Bronchial epithelial cell (primary cell): Measurements from ENCODE around the gene CXXC5. TPM values are rescaled to one million over a fixed set of nuclear protein-coding genes. Genes with fewer than 3 reads are reported as not detected.
"Not testable (repeated sequence)": the region's sequence is repeated elsewhere in the genome, so short reads cannot be mapped to it uniquely, and the experiment has no call there.

Source experiments
- DNase-seq: peaks from one replicate; pipeline ENCODE4 v3.0.0-alpha.2; 2010; ENCODE audit warnings: low read depth
- FAIRE-seq: peaks from 2 replicates; lab custom pipeline; 2011; peaks lifted over from hg19 to GRCh38; lab: Jason Lieb, UNC
- H3K27me3 ChIP-seq: 2 replicates; pipeline ENCODE4 v1.5.1; 2011; ENCODE audit warnings: low read length; ENCODE audit not compliant: control insufficient read depth, insufficient read depth
- H3K36me3 ChIP-seq: 2 replicates; pipeline ENCODE4 v1.5.1; 2011; ENCODE audit warnings: low read length; ENCODE audit not compliant: control insufficient read depth, insufficient read depth
- H3K4me3 ChIP-seq: 2 replicates; pipeline ENCODE4 v1.5.1; 2011; ENCODE audit warnings: mild to moderate bottlenecking, low read depth, low read length, control low read depth
- total RNA-seq: library from RNA; depleted of rRNA; stranded (reverse); fragments of >200 nt; gene quantifications from 2 replicates; pipeline ENCODE4 v1.2.1, GENCODE V29; 2014
- TF ChIP-seq, protein P1 (sequence below): IDR thresholded peaks from 2 replicates; pipeline ENCODE4 v1.5.1; 2011; ENCODE audit warnings: mild to moderate bottlenecking, moderate library complexity, low read length, control low read depth, inconsistent platforms; ENCODE audit not compliant: insufficient read depth, severe bottlenecking

CXXC5 gene
- total RNA-seq, 1 donor from 2014 or later: 6.1 TPM

DNA sequence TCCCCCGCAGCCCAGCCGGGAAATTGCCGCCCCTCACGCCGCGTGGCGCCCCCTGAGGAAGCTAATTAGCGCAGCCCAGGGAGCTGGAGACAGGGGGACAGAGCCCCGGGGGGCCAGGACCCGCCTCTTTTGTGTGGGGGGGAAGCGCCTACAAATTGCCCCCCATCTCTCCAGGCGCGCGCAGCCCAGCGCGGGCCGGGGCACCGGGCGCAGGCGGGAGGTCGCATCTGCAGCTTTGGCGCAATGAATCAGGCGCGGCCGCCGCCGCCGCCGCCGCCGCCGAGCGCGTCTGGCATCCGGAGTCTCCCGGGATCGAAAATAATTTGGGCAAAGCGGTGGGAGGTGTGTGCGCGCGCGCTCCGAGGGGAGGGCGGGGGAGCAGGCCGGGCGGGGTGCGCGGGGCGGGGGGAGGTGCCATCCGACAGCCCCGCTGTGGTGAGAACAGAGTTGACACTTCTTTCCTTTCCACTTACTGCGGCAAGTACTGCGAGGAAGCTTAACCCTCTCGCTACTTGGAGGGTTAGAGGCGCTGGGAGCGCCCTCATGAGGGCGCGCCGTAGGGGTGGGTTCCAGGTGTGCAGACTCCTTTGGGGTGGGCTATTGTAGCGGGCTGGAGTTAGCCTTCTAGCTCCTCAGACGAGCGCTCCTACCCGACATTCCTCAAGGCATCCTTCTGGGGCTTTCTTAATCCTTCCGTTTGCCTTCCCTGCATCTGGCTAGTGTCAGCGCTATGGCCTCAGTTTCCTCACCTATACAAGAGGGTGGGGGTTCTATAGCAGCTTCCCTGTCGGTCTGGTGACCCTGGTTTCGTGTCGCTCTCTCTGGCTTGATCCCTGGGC, 63.1 kb downstream of the CXXC5 start:
- FAIRE-seq: no peak
- TF ChIP-seq, protein P1, sequence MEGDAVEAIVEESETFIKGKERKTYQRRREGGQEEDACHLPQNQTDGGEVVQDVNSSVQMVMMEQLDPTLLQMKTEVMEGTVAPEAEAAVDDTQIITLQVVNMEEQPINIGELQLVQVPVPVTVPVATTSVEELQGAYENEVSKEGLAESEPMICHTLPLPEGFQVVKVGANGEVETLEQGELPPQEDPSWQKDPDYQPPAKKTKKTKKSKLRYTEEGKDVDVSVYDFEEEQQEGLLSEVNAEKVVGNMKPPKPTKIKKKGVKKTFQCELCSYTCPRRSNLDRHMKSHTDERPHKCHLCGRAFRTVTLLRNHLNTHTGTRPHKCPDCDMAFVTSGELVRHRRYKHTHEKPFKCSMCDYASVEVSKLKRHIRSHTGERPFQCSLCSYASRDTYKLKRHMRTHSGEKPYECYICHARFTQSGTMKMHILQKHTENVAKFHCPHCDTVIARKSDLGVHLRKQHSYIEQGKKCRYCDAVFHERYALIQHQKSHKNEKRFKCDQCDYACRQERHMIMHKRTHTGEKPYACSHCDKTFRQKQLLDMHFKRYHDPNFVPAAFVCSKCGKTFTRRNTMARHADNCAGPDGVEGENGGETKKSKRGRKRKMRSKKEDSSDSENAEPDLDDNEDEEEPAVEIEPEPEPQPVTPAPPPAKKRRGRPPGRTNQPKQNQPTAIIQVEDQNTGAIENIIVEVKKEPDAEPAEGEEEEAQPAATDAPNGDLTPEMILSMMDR: peak; percentile 10
- Histone ChIP-seq H3K36me3 (no peaks in the 10 kb centered on the region), H3K4me3 (peak overlapping the region; percentile 24), H3K27me3 (peaks cover 7% of the 10 kb centered on the region)
- DNase-seq: no peak

DNA sequence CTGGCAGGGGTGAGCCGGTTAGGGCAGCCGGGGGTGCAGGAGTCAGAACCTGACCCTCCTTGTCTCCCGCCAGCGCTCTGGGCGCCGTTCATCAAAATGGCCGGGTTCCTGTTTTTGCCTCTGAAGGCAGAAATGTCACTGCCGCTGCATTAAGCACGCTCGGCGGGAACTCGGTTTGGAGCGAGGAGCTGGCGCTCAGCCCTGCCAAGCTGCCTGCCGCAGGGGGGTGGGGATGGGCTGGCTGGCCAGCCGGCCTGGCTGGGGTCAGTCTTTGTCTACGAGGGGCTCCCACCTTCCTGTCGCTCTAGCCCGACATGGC, 63.7 kb downstream of the CXXC5 start:
- H3K36me3 ChIP-seq: no peaks in the 10 kb centered on the region
- H3K27me3 ChIP-seq: peaks cover 7% of the 10 kb centered on the region
- DNase-seq (no peak), FAIRE-seq (no peak)
- TF ChIP-seq, protein P1: no peak
- H3K4me3 ChIP-seq: no peak overlapping the region

DNA sequence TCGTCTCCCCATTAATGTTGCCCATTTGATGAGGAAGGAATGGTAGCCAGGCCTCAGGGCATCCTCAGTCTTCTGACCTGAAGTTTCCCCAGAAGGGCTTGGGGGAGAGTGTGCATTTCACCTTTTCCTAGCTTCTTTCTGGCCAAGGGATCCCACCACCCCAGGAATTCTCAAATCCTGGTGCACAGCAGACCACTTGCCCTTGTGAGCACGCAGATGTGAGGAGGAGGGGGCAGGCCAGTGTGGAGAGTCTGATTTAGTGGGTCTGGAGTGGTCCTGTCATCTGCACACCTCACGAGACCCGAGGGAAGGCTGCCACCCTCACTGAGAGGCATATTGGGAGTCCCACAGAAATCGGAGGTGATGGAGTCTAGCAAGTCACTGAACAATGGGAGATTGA, 64.3 kb downstream of the CXXC5 start:
- TF ChIP-seq, protein P1: no peak
- no peak for FAIRE-seq
- Histone ChIP-seq H3K27me3 (peaks cover 7% of the 10 kb centered on the region), H3K4me3 (no peak overlapping the region), H3K36me3 (no peaks in the 10 kb centered on the region)
- no peak for DNase-seq

DNA sequence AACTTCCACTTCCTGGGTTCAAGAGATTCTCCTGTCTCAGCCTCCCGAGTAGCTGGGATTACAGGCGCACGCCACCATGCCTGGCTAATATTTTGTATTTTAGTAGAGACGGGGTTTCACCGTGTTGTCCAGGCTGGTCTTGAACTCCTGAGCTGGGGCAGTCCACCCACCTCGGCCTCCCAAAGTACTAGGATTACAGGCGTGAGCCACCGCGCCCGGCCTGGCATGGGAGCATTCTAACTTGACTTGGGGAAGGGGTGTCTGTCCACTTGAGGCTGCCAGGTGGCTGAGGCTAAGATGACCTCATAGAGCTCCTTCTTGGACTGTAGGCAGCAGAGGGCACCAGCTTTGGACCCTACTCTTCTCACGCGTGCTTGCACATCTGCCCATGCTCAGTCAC, 65.7 kb downstream of the CXXC5 start:
- not testable (repeated sequence) for FAIRE-seq, DNase-seq, H3K27me3 ChIP-seq, H3K4me3 ChIP-seq, H3K36me3 ChIP-seq

DNA sequence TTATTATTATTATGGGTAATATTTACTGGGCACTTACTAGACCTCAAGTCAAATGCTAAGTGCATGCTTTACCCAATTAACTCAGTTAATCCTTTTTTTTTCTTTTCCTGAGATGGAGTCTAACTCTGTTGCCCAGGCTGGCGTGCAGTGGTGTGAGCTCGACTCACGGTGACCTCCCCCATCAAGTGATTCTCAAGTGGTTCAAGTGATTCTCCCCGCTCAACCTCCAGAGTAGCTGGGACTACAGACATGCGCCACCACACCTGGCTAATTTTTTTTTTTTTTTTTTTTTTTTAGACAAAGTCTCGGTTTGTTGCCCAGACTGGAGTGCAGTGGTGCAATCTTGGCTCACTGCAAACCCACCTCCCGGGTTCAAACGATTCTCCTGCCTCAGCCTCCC, 69.1 kb downstream of the CXXC5 start:
- no peak for FAIRE-seq

DNA sequence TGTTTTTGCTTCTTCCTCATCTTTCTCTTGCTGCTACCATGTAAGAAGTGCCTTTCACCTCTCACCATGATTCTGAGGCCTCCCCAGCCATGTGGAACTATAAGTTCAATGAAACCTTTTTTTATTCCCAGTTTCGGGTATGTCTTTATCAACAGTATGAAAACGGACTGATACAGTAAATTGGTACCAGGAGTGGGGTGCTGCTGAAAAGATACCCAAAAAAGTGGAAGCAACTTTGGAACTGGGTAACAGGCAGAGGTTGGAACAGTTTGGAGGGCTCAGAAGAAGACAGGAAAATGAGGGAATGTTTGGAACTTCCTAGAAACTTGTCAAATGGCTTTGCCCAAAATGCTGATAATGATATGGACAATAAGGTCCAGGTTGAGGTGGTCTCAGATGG, 70.3 kb downstream of the CXXC5 start:
- not testable (repeated sequence) for H3K4me3 ChIP-seq, FAIRE-seq, DNase-seq, H3K36me3 ChIP-seq, H3K27me3 ChIP-seq

More for the DNA sequence above, 69.1 kb downstream of the CXXC5 start:
- Histone ChIP-seq H3K27me3 (peaks cover 1% of the 10 kb centered on the region), H3K36me3 (no peaks in the 10 kb centered on the region), H3K4me3 (no peak overlapping the region)
- DNase-seq: no peak
- TF ChIP-seq, protein P1: no peak

DNA sequence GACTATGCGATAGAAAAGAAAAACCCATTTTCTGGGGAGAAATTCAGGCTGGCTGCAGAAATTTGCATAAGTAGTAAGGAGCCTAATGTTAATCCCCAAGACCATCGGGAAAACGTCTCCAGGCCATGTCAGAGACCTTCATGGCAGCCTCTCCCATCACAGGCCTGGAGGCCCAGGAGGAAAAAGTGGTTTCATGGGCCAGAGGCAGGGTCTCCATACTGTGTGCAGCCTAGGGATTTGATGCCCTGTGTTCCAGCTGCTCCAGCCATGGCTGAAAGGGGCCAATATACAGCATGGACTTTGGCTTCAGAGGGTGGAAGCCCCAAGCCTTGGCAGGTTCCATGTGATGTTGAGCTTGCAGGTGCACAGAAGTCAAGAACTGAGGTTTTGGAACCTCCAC, 71.8 kb downstream of the CXXC5 start:
- DNase-seq, H3K27me3 ChIP-seq, H3K4me3 ChIP-seq, H3K36me3 ChIP-seq, FAIRE-seq: not testable (repeated sequence)
